OCI-M2 (cell line): Measurements from ENCODE around the gene ZNF592.

Source experiments
- DNase-seq: peaks from one replicate; lab custom pipeline; 2025; ENCODE audit not compliant: unreplicated experiment; lab: John Stamatoyannopoulos, UW

Gene ZNF592

GRCh38 chr15:84775867-84776449, 27.6 kb downstream of the ZNF592 start:
- DNase-seq: no peak

DNA sequence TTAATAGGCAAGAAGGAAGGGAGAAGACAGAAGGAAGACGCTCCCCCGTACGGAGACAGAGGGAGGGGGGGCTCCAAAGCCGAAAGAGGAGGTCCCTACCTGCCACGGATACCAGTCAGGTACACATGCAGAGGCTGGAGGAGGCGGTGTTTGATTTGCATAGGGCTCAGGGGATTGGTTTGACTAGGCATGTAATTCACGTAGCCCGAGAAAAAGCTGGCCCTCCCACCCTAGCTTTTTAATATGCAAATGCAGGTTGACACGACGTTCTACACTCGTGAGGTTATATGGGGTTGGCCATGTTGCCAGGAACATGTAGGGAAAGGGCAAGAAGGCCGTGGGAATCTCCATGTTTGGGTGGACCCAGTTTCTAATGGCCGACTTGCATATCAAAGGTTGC, 29.8 kb downstream of the ZNF592 start:
- DNase-seq: no peak

DNA sequence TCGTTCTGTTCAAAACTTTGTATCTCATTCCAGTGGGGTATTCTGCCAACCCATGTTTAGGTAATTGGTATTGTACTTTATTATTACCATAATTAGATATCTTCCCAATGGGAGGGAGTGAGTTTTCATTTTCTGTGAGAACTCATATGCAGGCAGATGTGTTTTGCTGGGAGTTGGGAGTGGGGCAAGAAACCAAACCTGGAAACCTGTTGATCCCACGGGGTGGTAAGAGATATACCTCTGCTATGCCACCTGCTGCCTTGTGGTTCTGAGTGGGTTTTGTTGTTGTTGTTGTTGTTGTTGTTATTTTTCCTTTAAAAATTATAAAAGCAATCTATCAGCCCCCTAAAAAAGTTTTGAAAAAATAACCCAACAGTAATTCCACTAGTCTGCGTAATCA, 32.1 kb downstream of the ZNF592 start:
- DNase-seq: no peak

DNA sequence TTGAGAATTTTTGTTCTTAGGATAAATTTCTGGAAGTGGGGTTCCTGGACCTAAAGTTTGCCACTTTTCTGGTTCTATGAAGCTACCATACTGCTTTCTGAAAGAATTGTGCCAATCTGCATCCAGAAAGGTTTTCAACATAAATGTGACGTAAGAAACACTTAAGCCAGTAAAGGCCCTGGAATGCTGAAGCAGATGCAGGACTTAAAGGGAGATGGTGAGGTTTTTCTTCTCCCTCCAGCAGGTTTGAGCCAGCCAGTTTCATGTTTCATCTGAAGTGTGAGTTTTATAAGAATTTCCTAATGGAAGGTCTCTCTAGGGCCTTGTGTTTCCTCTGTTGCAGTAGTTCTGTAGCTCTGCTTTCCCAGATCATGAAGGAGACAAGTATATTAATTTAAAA, 33.1 kb downstream of the ZNF592 start:
- no peak for DNase-seq

DNA sequence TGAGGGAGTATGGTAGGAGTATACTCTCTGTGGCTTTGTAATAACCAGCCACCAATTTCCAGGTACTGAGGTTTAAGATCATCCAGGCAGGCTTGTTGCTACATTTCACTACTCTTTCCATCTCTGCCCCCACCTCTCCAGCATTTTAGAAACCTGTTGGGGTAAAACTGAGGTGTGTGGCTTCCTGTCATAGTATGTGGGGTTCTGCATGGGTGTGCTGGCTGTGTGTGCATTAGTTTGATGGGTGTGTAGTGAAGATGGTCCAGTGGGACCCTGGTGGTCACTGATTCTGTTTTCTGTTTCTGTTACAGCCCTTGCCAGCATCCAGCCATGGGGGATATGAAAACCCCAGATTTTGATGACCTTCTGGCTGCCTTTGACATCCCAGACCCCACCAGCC, 34.0 kb downstream of the ZNF592 start:
- no peak for DNase-seq

DNA sequence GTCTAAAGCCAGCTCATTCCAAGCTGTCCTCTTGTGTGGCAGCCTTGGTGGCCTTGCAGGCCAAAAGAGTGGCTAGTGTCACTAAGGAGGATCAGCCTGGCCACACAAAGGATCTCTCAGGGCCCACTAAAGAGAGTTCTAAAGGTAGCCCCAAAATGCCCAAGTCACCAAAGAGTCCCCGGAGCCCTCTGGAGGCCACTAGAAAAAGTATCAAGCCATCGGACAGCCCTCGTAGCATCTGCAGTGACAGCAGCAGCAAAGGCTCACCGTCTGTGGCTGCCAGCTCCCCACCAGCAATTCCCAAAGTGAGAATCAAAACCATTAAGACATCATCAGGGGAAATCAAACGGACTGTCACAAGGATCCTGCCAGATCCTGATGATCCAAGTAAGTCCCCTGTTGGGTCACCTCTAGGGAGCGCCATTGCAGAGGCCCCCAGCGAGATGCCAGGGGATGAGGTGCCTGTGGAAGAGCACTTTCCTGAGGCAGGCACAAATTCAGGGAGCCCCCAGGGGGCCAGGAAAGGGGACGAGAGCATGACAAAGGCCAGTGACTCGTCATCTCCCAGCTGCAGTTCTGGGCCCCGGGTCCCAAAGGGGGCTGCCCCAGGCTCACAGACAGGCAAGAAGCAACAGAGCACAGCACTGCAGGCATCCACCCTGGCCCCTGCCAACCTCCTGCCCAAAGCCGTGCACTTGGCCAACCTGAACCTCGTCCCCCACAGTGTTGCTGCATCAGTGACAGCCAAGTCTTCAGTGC, 35.3 kb downstream of the ZNF592 start:
- no peak for DNase-seq

DNA sequence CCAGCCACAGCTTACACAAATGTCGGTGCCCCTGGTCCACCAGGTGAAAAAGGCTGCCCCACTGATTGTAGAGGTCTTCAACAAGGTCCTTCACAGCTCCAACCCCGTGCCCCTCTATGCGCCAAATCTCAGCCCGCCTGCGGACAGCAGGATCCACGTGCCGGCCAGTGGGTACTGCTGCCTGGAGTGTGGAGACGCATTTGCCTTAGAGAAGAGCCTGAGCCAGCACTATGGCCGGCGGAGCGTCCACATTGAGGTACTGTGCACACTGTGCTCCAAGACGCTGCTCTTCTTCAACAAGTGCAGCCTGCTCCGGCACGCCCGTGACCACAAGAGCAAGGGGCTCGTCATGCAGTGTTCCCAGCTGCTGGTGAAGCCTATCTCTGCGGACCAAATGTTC, 35.9 kb downstream of the ZNF592 start:
- DNase-seq: no peak

DNA sequence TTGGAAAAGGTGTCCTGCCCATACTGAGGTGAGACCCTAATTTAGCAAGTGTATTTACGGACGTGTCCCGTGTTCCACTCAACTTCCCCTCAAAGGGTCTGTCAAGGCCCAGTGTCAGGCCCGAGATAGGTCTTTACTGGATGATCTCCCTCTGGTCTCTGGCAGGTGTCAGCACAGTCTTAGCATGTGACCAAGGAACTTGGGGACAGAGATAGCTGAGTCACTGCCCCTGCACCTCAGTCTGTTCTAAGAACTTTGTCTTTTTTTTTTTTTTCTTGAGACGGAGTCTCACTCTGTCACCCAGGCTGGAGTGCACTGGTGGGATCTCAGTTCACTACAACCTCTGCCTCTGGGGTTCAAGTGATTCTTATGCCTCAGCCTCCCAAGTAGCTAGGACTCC, 36.7 kb downstream of the ZNF592 start:
- no peak for DNase-seq

DNA sequence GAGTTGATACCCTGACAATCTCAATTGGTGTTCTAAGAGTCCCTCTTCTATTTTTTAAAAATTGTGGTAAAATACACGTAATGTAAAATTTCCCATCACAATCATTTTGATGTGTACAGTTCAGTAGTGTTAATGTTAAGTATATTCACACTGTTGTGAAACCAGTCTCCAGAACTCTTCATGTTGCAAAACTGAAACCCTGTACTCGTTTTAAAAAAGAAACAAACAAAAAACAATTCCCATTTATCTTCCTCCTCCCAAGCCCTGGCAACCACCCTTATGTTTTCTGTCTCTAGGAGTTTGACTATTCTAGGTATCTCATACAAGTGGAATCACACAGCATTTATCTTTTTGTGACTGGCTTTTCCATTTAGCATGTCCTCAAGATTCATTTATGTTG, 40.1 kb downstream of the ZNF592 start:
- DNase-seq: no peak

GRCh38 chr15:84789762-84790161, 41.4 kb downstream of the ZNF592 start:
- DNase-seq: no peak

DNA sequence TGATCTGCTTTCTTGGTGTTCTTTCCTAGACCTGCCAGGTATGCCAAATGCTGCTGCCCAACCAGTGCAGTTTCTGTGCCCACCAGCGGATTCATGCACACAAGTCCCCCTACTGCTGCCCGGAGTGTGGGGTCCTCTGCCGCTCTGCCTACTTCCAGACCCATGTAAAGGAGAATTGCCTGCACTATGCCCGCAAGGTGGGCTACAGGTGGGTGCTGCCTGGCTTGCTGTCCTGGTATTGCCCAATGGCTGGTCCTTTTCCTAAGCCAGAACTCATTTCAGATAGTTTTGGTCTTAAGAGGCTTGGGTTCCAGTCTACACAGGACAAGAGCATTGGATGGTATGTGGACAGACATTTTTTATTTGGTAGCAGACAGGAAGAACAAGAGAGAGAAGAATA, 42.3 kb downstream of the ZNF592 start:
- DNase-seq: no peak

DNA sequence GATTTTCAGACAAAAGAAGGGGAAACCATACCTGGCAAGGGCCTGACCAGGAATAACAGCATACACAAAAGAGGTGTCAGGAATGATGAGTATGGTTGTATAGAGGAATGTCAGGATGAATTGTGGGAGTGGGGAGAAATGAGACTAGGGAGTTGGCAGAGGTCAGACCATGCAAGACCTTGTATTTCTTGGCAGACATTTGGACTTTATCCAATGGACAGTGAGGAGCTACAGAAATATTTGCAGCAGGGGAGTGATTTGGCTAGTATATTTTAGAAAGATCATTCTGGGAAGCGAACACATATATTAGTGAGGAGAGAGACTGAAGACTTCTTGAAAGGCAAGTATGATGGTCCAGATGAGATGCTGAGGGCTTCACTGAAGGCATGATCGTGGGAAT, 43.4 kb downstream of the ZNF592 start:
- no peak for DNase-seq

- no peak for DNase-seq
Measured at GRCh38 chr15:84793431-84794161, 45.2 kb downstream of the ZNF592 start.

GRCh38 chr15:84794162-84794547, 45.8 kb downstream of the ZNF592 start:
- DNase-seq: no peak

- DNase-seq: no peak
Measured at GRCh38 chr15:84795186-84795585, 46.8 kb downstream of the ZNF592 start.

DNA sequence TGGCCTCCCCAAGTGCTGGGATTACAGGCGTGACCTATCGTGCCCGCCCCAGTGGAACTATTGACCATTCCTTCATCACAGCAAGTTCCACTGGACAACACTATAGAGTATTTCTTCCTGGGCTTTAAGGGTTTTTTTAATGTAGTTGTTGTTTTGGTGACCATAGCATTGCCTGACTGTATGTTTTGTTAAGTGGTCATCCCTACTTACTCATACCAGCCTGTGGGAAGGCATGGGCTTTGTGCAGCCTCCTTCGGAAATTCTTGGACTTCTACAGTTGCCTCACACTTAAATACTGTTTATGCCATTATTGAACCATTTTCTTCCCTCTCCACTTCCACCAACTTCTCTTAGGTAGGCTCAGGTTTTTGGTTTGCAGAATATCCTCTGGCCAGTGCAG, 48.8 kb downstream of the ZNF592 start:
- no peak for DNase-seq

- no peak for DNase-seq
Measured at GRCh38 chr15:84797801-84798200, 49.4 kb downstream of the ZNF592 start.

GRCh38 chr15:84798436-84798946, 50.1 kb downstream of the ZNF592 start:
- no peak for DNase-seq

GRCh38 chr15:84799511-84800187, 51.3 kb downstream of the ZNF592 start:
- DNase-seq: no peak

- DNase-seq: no peak
Measured at GRCh38 chr15:84800365-84800806, 52.0 kb downstream of the ZNF592 start.
